ELR (cell line): Measurements from ENCODE around the gene TK1.
"Not testable (repeated sequence)": the region's sequence is repeated elsewhere in the genome, so short reads cannot be mapped to it uniquely, and the experiment has no call there.

Source experiments
- DNase-seq: peaks from one replicate; pipeline ENCODE4 v3.0.0-alpha.2; 2015; ENCODE audit warnings: low read depth

The TK1 gene

DNA sequence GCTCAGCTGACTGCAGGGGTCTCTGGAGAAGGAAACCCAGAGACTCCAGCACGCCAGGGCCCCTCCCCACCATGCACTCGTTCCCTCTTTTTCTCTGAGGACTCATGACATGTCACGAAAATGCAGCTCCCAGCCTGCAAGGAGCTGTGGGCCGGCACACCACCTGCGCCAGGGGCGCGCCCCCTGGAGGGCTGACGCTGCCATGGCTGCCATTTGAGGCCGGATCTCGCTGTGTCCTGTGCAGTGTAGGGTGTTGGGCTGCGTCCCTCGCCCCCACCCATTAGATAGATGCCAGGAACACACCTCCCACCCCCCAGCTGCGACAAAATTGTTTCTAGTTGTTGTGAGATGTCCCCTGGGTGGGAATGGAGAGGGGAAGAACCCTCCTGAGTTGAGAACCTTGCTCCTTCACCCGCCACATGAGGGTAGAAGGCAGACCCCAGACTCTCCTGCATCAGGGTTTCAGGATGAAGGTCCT is 10.3 kb downstream of the TK1 start:
- DNase-seq = peak; percentile 60

DNA sequence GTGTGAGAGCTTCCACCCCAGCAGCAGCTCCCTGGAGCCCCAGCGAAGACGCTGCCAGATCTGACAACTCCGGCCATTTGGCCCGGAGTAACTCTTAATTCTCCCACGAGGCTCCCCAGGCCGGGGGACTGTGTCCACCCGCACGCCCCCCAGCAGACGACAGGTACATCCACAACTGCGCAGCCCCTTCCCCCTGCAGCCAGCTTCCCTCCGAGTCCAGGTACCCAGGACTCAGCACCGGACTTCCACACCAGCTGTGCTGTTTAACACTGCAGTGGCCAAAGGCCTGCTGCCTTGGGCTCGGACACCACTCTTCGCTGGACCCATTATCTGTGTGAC is 11.2 kb downstream of the TK1 start:
- DNase-seq = no peak

DNA sequence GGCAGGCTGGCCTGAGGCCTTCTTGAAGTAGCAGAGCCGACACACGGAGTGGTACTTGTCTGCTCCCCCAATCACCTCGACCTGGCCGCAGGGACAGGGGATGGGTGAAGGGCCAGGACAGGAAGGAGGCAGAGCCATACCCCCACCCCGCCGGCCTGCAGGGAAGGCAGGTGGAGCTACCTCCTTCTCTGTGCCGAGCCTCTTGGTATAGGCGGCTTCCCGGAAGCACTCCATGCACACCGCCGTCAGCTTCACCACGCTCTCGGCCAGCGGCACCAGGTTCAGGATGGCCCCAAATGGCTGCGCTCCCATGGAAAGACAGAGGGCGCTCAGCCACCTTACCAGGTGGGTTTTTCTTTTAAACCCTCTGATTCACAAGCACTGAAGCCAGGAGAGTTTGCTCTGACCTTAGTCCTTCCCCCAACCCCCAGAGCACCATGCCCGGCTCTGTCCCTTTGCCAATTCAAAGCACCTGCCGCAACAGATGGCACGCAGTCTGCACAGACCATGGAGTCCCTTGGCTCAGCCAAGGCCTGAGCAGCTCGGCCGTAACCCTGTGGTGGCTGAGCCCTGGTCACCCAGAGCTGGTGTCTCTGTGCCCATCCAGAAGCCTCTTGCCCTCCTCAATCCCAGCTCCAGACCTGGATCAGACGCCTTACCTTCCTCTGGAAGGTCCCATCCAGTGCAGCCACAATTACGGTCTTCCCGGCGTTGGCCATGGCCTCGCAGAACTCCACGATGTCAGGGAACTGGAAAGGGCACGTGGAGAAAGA is 11.8 kb downstream of the TK1 start:
- DNase-seq = no peak

DNA sequence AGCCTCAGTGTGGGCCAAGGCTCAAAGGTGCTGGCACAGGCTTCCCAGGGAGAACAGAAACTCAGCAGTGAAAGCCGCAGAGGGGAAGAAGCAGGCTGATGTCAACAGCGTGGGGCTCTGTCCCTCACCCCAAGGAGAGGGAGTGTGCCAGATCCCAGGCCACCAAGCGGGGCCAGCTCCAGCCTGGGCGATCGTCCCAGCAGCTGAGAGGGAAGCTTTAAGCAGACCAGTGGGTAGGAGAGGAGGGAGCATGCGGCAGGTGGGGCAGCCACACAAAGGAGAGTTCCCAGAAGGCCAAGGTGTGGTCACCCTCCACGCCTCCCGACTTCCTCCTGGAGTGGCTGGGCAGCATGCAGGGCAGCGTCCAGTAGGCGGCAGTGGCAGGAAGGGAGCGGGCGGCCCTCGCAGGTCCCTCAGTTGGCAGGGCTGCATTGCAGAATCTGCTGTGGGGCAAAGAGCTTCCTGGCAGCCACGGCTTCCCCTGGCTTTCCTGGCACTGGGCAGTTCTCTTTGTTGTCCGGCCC is 12.4 kb downstream of the TK1 start:
- no peak for DNase-seq

DNA sequence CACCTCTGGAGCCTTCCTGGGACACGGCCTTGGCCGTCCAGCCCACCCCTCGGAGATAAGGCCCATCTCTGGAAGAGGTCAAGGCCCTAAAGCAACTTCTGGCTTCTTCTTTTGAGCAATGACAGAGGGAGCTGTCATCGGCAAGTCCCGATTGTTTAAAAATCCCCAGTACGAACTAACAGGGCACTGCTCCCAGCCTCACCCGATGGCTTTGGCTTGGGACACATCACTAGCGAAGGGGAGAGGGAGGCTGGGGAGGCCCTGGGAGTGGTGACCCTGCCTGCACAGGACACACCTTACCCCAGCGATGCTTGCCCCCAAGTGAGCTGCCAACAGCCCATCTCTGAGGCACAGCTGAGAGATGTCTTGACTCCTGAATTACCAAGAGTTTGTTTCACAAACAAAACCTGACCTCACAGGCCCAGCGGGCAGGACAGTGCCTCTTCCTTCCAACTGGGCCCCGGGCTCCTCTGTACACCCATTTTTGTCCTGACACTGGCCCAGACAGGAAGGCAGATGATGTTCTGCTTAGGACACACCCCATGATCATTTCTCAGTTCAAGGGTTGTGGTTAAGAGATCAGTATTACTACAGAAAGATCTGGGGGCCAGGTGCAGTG is 13.6 kb downstream of the TK1 start:
- DNase-seq = no peak

DNA sequence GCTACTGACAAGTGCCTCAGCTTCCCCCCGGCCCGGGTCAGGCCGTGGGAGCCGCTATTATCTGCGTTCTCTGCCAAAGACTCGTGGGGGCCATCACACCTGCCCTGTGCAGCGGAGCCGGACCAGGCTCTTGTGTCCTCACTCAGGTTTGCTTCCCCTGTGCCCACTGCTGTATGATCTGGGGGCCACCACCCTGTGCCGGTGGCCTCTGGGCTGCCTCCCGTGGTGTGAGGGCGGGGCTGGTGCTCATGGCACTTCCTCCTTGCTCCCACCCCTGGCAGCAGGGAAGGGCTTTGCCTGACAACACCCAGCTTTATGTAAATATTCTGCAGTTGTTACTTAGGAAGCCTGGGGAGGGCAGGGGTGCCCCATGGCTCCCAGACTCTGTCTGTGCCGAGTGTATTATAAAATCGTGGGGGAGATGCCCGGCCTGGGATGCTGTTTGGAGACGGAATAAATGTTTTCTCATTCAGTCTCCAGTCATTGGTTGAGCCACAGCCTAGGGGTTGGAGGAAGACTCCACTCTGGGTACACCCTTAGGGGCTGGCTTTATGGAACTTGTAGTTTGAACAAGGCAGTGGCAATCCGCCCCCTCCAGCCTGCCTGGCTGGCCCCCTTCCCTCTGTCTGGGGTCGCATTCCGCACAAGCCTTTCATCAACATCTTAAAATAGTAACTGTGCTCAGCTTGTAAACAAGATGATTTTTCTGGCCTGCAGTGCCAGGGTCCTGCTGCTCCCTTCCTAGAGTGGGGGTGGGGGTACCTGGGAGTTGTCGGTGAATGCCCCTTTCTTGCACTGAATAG is 14.4 kb downstream of the TK1 start:
- peak; percentile 34 for DNase-seq

DNA sequence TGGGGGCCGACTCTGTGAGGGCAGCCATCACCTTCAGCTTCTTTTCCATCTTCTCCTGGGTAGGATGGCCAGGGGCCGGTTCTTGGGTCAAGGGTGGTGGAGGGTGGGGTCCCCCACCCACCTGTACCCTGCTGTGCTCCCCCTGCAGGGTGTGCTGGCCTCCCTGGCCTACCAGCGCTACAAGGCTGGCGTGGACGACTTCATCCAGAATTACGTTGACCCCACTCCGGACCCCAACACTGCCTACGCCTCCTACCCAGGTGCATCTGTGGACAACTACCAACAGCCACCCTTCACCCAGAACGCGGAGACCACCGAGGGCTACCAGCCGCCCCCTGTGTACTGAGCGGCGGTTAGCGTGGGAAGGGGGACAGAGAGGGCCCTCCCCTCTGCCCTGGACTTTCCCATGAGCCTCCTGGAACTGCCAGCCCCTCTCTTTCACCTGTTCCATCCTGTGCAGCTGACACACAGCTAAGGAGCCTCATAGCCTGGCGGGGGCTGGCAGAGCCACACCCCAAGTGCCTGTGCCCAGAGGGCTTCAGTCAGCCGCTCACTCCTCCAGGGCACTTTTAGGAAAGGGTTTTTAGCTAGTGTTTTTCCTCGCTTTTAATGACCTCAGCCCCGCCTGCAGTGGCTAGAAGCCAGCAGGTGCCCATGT is 15.1 kb downstream of the TK1 start:
- DNase-seq = not testable (repeated sequence)

DNA sequence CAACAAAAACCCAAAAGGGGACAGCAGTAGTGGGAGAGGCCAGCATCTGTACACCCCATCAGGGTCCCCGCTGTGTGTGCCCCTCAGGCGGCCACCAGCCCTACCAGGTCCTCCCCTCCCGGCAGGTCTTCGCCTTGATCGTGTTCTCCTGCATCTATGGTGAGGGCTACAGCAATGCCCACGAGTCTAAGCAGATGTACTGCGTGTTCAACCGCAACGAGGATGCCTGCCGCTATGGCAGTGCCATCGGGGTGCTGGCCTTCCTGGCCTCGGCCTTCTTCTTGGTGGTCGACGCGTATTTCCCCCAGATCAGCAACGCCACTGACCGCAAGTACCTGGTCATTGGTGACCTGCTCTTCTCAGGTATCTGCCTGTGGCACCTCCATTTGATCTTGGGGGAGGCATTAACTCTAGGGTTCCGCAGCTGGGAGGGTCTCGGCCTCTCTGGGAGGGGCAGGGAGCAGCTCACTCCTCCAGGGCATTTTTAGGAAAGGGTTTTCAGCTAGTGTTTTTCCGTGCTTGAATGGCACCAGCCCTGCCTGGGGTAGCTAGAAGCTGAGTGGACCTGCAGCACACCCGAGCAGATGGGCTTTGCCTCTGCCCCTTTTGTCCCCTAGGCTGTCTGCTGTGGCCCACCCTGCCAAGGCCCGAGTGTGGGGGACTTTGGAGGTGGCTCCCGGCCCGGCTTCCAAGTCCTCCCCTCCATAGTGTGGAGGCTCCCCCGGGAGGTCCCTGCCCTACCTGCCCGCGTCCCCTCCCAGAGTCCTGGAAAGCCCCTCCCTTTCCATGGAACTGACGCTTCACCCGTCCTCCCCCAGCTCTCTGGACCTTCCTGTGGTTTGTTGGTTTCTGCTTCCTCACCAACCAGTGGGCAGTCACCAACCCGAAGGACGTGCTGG is 15.9 kb downstream of the TK1 start:
- DNase-seq = no peak

DNA sequence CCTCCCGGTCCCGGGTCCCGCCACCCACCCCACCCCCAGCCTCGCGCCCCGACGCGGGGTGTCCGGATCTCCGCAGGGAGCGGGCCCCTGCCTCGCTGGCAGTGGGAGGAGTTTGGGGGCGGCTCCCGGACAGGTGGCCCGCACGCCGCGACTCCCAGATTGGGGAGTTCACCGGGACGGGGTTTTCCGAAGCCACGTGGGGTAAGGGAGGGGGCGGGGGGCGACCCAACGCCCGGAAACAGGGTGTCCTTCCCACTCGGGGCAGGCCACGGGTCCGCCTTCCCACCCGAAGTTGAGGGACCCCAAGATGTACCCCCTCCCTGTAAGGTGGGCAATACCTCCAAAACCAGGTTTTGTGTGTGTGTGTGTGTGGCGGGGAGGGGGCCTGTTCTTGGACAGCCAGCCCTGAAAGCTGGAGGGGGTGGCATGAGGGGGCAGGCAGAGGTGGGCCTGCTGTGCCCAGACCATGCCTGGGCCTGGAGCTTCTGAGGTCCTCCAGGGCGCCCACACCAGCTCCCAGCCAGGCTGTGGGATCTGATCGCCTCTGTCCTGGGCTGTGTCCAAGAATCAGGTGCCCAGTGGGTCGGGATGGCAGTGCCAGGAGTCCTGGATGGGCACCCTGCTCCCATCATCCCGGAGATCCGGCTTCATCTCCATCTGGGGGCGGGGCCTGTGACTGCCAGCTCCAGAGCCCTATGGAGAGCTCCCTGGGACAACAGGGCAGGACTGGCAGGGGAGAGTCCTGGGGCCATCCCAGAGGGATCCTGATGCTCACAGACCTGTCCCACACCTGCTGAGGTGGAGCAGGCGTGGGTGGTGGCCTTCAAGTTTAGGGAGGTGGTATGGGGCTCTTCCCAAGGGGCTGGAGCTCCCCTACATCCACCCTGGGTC is 17.7 kb downstream of the TK1 start:
- DNase-seq = peak; percentile 78

DNA sequence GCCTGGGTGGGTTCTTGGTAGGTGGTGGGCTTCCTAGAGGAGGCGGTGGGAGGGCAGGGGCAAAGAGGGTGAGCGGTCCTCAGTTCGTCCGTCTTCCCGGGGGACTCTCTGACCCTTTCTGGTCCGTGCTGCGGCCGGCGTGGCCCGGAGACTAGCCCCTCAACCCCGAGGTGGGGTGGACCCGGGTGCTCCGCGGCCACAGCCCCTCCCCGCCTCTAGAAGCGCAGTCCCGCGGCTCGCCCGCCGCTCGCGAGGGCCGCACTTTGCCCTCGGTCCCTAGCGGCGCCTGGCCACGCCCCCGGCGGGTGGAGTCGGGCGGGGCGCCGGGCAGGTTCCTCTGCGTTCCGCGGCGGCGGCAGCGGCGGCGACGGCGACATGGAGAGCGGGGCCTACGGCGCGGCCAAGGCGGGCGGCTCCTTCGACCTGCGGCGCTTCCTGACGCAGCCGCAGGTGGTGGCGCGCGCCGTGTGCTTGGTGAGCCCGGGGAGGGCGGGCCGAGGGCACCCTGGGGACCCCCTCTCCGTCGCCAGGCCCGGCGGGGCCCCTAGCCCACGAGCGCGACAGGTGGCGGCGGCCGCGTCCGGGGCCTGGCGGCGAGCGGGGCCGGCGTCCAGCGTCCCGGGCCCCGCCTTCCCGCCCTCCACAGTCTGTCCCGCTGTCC is 18.5 kb downstream of the TK1 start, which contains the start of gene SYNGR2:
Gene SYNGR2 (plus strand): TSS at position 340 of the 661 bp plus-strand sequence. CDS start 36 bp downstream, at position 376.
- peak; percentile 82 for DNase-seq

DNA sequence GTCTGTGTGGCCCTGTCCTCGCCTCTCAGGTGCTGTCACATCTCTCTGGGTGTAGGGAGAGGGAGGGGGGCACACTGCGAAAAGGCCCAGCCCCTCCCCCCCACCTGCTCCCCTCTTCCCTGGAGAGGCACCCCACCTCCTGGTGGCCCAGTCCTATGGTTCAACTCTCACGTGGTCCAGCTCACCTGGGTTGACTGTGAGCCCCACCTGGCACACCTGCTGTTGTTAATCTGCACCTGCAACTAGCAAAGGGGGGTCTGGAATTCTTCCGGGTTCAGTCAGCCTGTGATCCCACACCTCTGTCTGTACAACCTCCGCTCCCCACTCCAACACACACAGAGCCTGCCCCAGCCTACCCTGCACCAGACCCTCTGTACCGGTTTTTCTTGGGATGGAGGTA is 20.4 kb downstream of the TK1 start:
- DNase-seq = no peak

DNA sequence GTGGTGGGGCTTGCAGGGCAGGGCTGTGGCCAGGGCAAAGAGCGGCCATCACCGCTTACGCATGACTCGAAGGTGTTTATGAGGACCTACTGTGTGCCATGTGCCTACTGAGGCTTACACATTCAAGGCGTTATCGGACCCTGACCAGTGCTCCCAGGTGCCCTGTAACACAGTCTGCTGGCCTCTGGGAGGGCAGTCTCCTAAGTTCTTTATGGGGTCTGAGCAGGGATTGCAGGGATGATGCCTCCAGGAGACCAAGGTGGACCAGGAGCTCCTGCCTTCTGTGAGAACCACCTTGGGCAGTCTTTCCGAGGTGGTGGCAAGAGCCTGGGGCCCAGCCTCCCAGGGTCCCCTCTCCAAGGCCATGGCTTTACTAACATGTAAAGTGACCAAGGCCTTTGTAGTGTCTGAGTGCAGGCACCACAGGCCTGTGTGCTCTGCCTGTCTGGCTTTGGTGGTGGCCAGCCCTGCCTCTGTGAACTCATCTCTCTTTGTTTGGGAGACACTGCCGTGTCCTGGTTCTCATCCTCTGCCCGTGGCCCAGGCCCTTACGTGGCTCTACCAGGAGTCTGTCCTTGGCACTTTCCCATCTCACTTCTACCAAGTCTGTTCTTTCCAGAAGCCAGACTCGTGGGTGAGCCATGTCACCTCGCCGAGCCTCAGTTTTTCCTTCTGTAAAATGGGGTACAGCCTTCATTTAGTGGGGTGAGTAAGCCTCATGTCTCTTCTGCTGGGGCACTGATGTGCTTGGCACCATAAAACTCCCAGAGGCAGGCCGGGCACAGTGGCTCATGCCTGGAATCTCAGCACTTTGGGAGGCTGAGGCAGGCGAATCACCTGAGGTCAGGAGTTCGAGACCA is 21.9 kb downstream of the TK1 start:
- DNase-seq = no peak

DNA sequence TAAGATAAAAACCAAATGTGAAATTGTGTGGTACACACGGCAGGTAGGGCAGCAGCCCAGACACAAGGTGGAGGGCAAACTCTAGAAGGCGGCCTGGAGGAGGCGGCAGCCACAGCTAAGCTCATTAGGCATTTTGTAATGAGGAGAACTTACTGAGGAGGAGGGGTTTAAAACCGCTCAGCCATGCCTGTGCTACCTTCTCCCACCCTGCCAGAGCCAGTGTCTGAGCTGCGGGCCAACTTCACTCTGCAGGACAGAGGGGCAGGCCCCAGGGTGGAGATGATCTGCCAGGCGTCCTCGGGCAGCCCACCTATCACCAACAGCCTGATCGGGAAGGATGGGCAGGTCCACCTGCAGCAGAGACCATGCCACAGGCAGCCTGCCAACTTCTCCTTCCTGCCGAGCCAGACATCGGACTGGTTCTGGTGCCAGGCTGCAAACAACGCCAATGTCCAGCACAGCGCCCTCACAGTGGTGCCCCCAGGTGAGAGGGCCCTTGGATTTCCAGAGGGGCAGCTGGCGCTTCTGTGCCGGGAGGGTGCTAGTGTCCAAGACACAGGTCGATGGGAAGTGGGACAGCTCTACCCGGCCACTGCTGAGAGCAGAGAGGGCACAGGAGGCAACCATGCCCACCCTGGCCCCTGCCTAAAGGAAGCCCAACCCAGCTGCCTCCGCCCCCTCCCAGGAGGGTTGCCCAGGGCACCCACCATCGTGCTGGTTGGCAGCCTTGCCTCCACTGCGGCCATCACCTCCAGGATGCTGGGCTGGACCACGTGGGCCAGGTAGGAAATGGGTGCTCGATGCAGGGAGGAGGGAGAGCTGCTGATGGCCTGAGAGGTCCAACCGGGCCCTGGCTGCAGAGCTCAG is 22.7 kb downstream of the TK1 start:
- no peak for DNase-seq

DNA sequence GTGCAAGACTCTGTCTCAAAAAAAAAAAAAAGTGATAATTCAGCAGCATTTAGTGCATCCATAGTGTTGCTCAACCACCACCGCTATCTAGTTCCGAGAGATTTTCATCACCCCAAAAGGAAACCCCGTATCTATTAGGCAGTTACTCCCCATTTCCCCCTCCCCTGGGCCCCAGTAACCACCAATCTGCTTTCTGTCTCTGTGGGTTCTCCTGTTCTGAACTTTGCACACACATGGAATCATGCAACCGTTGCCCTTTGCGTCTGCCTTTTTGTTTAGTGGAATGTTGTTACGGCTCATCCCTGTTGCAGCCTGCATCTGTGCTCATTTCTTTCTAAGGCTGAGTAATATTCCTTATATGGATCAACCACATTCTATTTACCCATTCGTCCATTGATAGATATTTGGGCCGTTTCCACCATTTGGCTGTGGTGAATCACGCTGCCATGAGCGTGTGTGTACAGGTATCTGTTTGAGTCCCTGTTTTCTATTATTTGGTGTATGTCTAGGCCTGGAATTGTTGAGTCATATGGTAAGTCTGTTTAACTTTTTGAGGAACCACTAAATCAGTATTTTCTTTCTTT is 27.2 kb downstream of the TK1 start:
- DNase-seq = peak; percentile 80

DNA sequence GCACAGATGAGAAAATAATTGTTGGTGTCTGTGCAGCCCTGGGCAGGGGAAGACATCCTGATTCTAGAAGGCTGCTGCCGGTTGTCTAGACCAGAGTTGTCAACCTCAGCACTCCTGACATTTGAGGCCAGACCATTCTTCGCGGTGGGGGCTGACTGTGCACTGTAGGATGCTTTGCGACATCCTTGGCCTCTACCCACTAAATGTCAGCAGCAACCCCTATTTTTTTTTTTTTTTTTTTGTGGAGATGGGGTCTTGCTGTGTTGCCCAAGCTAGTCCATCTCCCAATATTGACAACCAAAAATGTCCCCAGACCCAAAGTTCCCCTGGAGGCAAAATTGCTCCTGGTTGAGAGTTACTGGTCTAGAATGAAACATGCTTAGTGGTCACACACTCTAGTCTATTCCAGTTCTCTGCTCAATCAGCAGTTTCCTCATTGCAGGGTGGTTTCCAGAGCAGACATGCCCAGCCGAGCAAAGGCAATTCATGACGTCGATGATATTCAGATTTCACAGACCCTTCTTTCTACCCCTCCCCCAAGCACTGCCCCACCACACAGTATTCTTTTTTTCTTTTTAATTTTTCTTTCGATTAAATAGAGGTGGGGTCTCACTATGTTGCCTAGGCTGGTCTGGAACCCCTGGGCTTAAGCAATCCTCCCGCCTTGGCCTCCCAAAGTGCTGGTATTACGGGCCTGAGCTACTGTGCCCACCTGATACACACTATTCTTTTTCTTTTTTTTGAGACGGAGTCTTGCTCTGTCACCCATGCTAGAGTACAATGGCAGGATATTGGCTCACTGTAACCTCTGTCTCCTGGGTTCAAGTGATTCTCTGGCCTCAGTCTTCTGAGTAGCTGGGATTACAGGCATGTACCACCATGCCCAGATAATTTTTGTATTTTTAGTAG is 31.7 kb downstream of the TK1 start:
- no peak for DNase-seq

DNA sequence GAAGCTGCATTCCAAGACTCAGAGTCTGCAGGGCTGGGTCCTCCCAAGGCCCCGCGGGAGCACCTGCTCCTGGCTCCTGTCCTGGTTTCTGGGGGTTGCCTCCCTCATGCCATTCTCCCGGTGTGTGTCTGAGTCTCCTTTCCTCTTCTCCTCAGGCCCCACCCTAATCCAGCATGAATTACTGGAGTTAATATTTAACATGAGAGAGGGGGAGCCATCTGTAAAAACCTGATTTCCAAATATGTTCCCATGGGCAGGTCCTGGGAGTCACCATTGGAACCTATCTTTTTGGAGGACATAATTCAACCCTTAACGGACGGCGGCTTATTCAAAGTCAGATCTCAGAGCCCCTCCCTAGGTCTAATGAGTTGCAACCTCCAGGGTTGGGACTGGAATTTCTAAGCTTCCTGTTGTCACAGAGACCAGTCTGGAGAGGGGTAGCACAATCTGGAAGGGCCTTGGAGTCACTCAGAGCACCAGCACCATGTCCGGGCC is 35.3 kb downstream of the TK1 start:
- peak; percentile 81 for DNase-seq
